Stimulated activated CD8-positive, alpha-beta memory T cell treated with anti-CD3 and anti-CD28 coated beads, Interleukin-7, amount 100 ng/mL, for 48 hours (primary cell): ENCODE measurements around the gene NOTCH1.

Experiments
- DNase-seq, 2 donors: peaks; one replicate each; pipeline ENCODE4 v3.0.0-alpha.2; 2020; ENCODE audit warnings: low read depth in 1 of 2; ENCODE audit errors: extremely low read depth in 1 of 2

Gene NOTCH1

GRCh38 chr9:136546697-136547501, 1.1 kb upstream of the NOTCH1 start:
- DNase-seq, result peak in 1 of 2 donors; percentile 29

GRCh38 chr9:136545692-136545964, 220 bp downstream of the NOTCH1 start:
- DNase-seq, result peak in 1 of 2 donors; percentile 16

- DNase-seq, result peak; percentile 41 to 47
Measured at GRCh38 chr9:136544964-136545691, 720 bp downstream of the NOTCH1 start.

GRCh38 chr9:136544548-136544963, 1.3 kb downstream of the NOTCH1 start:
- peak; percentile 33 to 47 for DNase-seq

GRCh38 chr9:136543830-136544547, 1.9 kb downstream of the NOTCH1 start:
- no peak for DNase-seq

- DNase-seq, result no peak
Measured at GRCh38 chr9:136543280-136543679, 2.6 kb downstream of the NOTCH1 start.

GRCh38 chr9:136542241-136543040, 3.4 kb downstream of the NOTCH1 start:
- no peak for DNase-seq

- no peak for DNase-seq
Measured at GRCh38 chr9:136541709-136542108, 4.1 kb downstream of the NOTCH1 start.

- DNase-seq, result no peak
Measured at GRCh38 chr9:136541179-136541578, 4.7 kb downstream of the NOTCH1 start.

- peak; percentile 89 to 98 for DNase-seq
Measured at GRCh38 chr9:136539427-136540421, 6.1 kb downstream of the NOTCH1 start.

GRCh38 chr9:136538599-136539426, 7.0 kb downstream of the NOTCH1 start:
- peak; percentile 47 to 61 for DNase-seq

- no peak for DNase-seq
Measured at GRCh38 chr9:136537896-136538598, 7.8 kb downstream of the NOTCH1 start.

GRCh38 chr9:136537411-136537810, 8.4 kb downstream of the NOTCH1 start:
- DNase-seq, result no peak

GRCh38 chr9:136536721-136537241, 9.1 kb downstream of the NOTCH1 start:
- no peak for DNase-seq

- no peak for DNase-seq
Measured at GRCh38 chr9:136536051-136536720, 9.7 kb downstream of the NOTCH1 start.

GRCh38 chr9:136535070-136535469, 10.8 kb downstream of the NOTCH1 start:
- no peak for DNase-seq

- DNase-seq, result no peak
Measured at GRCh38 chr9:136534366-136534765, 11.5 kb downstream of the NOTCH1 start.
